Measurements from ENCODE around the gene ADRA2A. TPM values are rescaled to one million over a fixed set of nuclear protein-coding genes. Genes with fewer than 3 reads are reported as not detected.

ADRA2A gene
- total RNA-seq, 1 experiment from 2014 or later, result 0.05 TPM

DNA sequence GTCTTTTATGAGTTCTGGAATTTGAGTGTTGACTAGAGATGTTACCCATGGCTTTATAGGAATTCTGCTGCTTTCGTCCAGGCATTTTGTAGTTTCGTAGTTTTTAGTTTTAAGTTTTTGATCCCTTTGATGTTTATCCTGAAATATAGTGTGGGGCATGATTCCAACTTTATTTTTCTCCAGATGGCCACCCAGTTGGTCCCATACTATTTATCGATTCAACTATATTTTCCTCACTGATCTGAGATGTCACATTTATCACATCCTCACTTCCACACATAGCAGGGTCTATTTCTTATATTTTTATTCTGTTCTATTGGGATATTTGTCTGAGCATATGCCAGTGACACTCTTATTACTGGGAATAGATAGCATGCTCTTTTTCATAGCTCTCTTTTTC, 33.9 kb downstream of the ADRA2A start:
- in situ Hi-C loops (cut with HindIII; ENCODE audit: low pct_unique_long_range_greater_than_20kb, low sequenced_read_pairs), result no loop called here
- Histone ChIP-seq H3K36me3 (ENCODE audit: control insufficient read depth, insufficient read depth, low read length) (no peaks in the 10 kb centered on the region), H3K27me3 (ENCODE audit: control insufficient read depth, insufficient read depth, low read length) (no peaks in the 10 kb centered on the region), H3K9me3 (ENCODE audit: control insufficient read depth, insufficient read depth, low read depth, low read length) (no peaks in the 10 kb centered on the region), H3K4me3 (ENCODE audit: low read depth in 2 of 2, low read length in 2 of 2) (no peak overlapping the region), H3K4me1 (ENCODE audit: control insufficient read depth, insufficient read depth, low read length) (no peaks in the 10 kb centered on the region), H3K27ac (ENCODE audit: low read length) (no peak overlapping the region)
- TF ChIP-seq CTCF (IDR thresholded peaks at IDR 0.05) (no peak), SIN3A (IDR thresholded peaks at IDR 0.05; ENCODE audit: borderline replicate concordance, insufficient read depth, low read depth, low read length) (no peak), POLR2AphosphoS5 (IDR thresholded peaks at IDR 0.05; ENCODE audit: low read depth, low read length) (no peak), TCF7L2 (IDR thresholded peaks at IDR 0.05; ENCODE audit: low read depth, low read length) (no peak)
- TF ChIP-seq, protein P1, sequence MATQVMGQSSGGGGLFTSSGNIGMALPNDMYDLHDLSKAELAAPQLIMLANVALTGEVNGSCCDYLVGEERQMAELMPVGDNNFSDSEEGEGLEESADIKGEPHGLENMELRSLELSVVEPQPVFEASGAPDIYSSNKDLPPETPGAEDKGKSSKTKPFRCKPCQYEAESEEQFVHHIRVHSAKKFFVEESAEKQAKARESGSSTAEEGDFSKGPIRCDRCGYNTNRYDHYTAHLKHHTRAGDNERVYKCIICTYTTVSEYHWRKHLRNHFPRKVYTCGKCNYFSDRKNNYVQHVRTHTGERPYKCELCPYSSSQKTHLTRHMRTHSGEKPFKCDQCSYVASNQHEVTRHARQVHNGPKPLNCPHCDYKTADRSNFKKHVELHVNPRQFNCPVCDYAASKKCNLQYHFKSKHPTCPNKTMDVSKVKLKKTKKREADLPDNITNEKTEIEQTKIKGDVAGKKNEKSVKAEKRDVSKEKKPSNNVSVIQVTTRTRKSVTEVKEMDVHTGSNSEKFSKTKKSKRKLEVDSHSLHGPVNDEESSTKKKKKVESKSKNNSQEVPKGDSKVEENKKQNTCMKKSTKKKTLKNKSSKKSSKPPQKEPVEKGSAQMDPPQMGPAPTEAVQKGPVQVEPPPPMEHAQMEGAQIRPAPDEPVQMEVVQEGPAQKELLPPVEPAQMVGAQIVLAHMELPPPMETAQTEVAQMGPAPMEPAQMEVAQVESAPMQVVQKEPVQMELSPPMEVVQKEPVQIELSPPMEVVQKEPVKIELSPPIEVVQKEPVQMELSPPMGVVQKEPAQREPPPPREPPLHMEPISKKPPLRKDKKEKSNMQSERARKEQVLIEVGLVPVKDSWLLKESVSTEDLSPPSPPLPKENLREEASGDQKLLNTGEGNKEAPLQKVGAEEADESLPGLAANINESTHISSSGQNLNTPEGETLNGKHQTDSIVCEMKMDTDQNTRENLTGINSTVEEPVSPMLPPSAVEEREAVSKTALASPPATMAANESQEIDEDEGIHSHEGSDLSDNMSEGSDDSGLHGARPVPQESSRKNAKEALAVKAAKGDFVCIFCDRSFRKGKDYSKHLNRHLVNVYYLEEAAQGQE (IDR thresholded peaks at IDR 0.05; ENCODE audit: insufficient read depth in 1 of 2, low read depth in 2 of 2, low read length in 1 of 2), result no peak
- ChIA-PET POLR2A (no interaction called here), CTCF (no interaction called here)
- intact Hi-C loops (cut with micrococcal nuclease; ENCODE audit: unreplicated experiment), result no loop called here
- ATAC-seq (no peak), DNase-seq (ENCODE audit: low read depth, low spot score) (no peak)
- no TSS peak for BruUV-seq (replicated peaks)

DNA sequence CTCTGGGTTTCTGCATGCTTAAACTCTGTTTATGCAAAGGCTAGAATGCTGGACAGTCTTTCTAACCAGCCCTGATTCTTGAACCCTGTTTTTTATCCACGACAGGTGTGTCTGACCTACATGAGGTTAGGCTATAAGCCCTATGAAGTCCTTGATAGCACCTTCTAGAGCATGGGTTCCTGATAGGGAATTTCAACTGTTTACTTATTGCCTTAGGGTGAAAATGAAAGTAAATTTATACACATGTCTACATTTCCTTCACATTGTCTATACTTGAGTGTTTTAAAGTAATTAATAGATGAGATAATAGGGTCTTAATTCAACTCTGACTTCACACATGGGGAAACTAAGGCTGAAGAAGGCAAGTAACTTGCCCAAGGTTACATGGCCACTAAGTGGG, 35.5 kb downstream of the ADRA2A start:
- ChIA-PET POLR2A (no interaction called here), CTCF (no interaction called here)
- Histone ChIP-seq H3K36me3 (ENCODE audit: control insufficient read depth, insufficient read depth, low read length) (no peaks in the 10 kb centered on the region), H3K27me3 (ENCODE audit: control insufficient read depth, insufficient read depth, low read length) (no peaks in the 10 kb centered on the region), H3K4me1 (ENCODE audit: control insufficient read depth, insufficient read depth, low read length) (no peaks in the 10 kb centered on the region), H3K9me3 (ENCODE audit: control insufficient read depth, insufficient read depth, low read depth, low read length) (no peaks in the 10 kb centered on the region), H3K4me3 (ENCODE audit: low read depth in 2 of 2, low read length in 2 of 2) (no peak overlapping the region), H3K27ac (ENCODE audit: low read length) (no peak overlapping the region)
- BruUV-seq (replicated peaks), result no TSS peak
- TF ChIP-seq, protein P1 (IDR thresholded peaks at IDR 0.05; ENCODE audit: insufficient read depth in 1 of 2, low read depth in 2 of 2, low read length in 1 of 2), result no peak
- TF ChIP-seq SIN3A (IDR thresholded peaks at IDR 0.05; ENCODE audit: borderline replicate concordance, insufficient read depth, low read depth, low read length) (no peak), CTCF (IDR thresholded peaks at IDR 0.05) (no peak), POLR2AphosphoS5 (IDR thresholded peaks at IDR 0.05; ENCODE audit: low read depth, low read length) (no peak), TCF7L2 (IDR thresholded peaks at IDR 0.05; ENCODE audit: low read depth, low read length) (no peak)
- DNase-seq (ENCODE audit: low read depth, low spot score), result no peak
- in situ Hi-C loops (cut with HindIII; ENCODE audit: low pct_unique_long_range_greater_than_20kb, low sequenced_read_pairs), result no loop called here
- intact Hi-C loops (cut with micrococcal nuclease; ENCODE audit: unreplicated experiment), result no loop called here
- no peak for ATAC-seq

Measured in Panc1 (cell line).